SK-N-SH treated with all-trans-retinoic acid at 6 μM for 48 hours (cell line): ENCODE results near the gene KIFC3.

ENCODE experiments used
- ATAC-seq: fragments of 200-7000 bp; cut with Tn5 transposase; 3 replicates; pipeline ENCODE4 v1.9.1; 2020; ENCODE audit warnings: mild to moderate bottlenecking, moderate library complexity
- ARNTL ChIP-seq: fragments of 450-650 bp; formaldehyde crosslinking; IDR thresholded peaks from 2 replicates; pipeline ENCODE4 v1.5.0; 2020; ENCODE audit warnings: low read depth, mild to moderate bottlenecking, moderate library complexity, borderline replicate concordance
- BACH2 ChIP-seq: fragments of 250-450 bp; sonication (Bioruptor Pico); IDR thresholded peaks from 2 replicates; pipeline ENCODE4 v1.9.0; 2021; ENCODE audit warnings: mild to moderate bottlenecking, borderline replicate concordance
- CSDC2 ChIP-seq: fragments of 250-450 bp; sonication (Bioruptor Pico); IDR thresholded peaks from 2 replicates; pipeline ENCODE4 v1.5.0; 2020; ENCODE audit warnings: mild to moderate bottlenecking, moderate library complexity
- ESRRG ChIP-seq: fragments of 250-450 bp; sonication (Bioruptor Pico); IDR thresholded peaks from 2 replicates; pipeline ENCODE4 v1.6.1; 2021; ENCODE audit warnings: mild to moderate bottlenecking
- ISL1 ChIP-seq: fragments of 250-450 bp; sonication (Bioruptor Pico); IDR thresholded peaks from 2 replicates; pipeline ENCODE4 v2.1.2; 2022; ENCODE audit warnings: mild to moderate bottlenecking, moderate library complexity
- PPARA ChIP-seq: fragments of 250-450 bp; sonication (Bioruptor Pico); IDR thresholded peaks from 2 replicates; pipeline ENCODE4 v1.5.0; 2020; ENCODE audit warnings: mild to moderate bottlenecking, borderline replicate concordance
- TCF4 ChIP-seq: fragments of 250-450 bp; sonication (Bioruptor Pico); IDR thresholded peaks from 2 replicates; pipeline ENCODE4 v1.8.0; 2021; ENCODE audit warnings: mild to moderate bottlenecking, moderate library complexity, borderline replicate concordance
- TOX ChIP-seq: fragments of 250-450 bp; sonication (Bioruptor Pico); IDR thresholded peaks from 2 replicates; pipeline ENCODE4 v1.8.0; 2021; ENCODE audit warnings: mild to moderate bottlenecking, moderate library complexity, borderline replicate concordance
- ZFP30 ChIP-seq: fragments of 450-650 bp; formaldehyde crosslinking; IDR thresholded peaks from 2 replicates; pipeline ENCODE4 v1.5.0; 2022; ENCODE audit warnings: mild to moderate bottlenecking, moderate library complexity
- ZNF565 ChIP-seq: fragments of 450-650 bp; formaldehyde crosslinking; conservative IDR thresholded peaks from 2 replicates; pipeline ENCODE4 v1.5.0; 2020; ENCODE audit warnings: low read depth, mild to moderate bottlenecking, moderate library complexity
- ZNF8 ChIP-seq: fragments of 450-650 bp; formaldehyde crosslinking; IDR thresholded peaks from 2 replicates; pipeline ENCODE4 v1.5.0; 2020; ENCODE audit warnings: mild to moderate bottlenecking, moderate library complexity
- TF ChIP-seq, protein P1 (sequence below): fragments of 250-450 bp; sonication (Bioruptor Pico); IDR thresholded peaks from 2 replicates; pipeline ENCODE4 v1.5.1; 2021; ENCODE audit warnings: mild to moderate bottlenecking, moderate library complexity
- TF ChIP-seq, protein P2 (sequence below): fragments of 250-450 bp; sonication (Bioruptor Pico); IDR thresholded peaks from 2 replicates; pipeline ENCODE4 v1.5.1; 2020; ENCODE audit warnings: low read depth, mild to moderate bottlenecking, moderate library complexity
- TF ChIP-seq, protein P3 (sequence below): fragments of 250-450 bp; sonication (Bioruptor Pico); IDR thresholded peaks from 2 replicates; pipeline ENCODE4 v1.8.0; 2020; ENCODE audit warnings: mild to moderate bottlenecking, moderate library complexity, borderline replicate concordance
- TF ChIP-seq, protein P4 (sequence below): fragments of 250-450 bp; sonication (Bioruptor Pico); IDR thresholded peaks from 2 replicates; pipeline ENCODE4 v1.5.0; 2020; ENCODE audit warnings: mild to moderate bottlenecking, moderate library complexity

Gene KIFC3

DNA sequence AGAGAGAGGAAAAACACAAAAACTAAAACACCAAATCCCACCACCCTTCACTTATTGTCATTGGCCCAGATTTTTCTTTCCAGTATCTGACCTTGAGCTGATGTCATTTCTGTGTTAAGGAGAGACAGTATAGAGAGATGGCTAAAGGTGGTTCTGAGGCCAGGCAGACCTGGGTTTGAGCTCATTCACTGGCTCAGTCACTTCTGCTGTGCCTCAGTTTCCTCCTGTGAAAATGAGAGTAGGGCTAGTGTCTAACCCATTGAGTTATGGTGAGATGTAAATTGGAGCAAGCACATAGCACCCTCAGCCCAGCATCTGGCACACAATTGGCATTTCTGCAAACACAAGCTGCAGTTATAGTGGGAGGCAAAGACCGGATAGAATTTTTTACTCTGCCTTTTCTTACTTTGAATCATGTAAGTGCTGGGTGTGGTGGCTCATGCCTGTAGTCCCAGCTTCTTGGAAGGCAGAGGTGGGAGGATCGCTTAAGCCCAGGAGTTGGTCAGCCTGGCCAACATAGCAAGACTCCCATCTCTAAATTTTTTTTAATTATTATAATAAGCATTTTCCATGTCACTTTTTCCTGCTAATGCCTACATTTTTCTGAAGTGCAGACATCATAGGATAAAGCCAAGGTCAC, 6.4 kb upstream of the KIFC3 start (continued):
- TF ChIP-seq, protein P1, sequence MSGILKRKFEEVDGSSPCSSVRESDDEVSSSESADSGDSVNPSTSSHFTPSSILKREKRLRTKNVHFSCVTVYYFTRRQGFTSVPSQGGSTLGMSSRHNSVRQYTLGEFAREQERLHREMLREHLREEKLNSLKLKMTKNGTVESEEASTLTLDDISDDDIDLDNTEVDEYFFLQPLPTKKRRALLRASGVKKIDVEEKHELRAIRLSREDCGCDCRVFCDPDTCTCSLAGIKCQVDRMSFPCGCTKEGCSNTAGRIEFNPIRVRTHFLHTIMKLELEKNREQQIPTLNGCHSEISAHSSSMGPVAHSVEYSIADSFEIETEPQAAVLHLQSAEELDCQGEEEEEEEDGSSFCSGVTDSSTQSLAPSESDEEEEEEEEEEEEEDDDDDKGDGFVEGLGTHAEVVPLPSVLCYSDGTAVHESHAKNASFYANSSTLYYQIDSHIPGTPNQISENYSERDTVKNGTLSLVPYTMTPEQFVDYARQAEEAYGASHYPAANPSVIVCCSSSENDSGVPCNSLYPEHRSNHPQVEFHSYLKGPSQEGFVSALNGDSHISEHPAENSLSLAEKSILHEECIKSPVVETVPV (CRISPR knock-in tag) = no peak
- no peak for TF ChIP-seq PPARA
- TF ChIP-seq, protein P2, sequence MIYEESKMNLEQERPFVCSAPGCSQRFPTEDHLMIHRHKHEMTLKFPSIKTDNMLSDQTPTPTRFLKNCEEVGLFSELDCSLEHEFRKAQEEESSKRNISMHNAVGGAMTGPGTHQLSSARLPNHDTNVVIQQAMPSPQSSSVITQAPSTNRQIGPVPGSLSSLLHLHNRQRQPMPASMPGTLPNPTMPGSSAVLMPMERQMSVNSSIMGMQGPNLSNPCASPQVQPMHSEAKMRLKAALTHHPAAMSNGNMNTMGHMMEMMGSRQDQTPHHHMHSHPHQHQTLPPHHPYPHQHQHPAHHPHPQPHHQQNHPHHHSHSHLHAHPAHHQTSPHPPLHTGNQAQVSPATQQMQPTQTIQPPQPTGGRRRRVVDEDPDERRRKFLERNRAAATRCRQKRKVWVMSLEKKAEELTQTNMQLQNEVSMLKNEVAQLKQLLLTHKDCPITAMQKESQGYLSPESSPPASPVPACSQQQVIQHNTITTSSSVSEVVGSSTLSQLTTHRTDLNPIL = no peak
- TF ChIP-seq, all 23 proteins: peak for 0

DNA sequence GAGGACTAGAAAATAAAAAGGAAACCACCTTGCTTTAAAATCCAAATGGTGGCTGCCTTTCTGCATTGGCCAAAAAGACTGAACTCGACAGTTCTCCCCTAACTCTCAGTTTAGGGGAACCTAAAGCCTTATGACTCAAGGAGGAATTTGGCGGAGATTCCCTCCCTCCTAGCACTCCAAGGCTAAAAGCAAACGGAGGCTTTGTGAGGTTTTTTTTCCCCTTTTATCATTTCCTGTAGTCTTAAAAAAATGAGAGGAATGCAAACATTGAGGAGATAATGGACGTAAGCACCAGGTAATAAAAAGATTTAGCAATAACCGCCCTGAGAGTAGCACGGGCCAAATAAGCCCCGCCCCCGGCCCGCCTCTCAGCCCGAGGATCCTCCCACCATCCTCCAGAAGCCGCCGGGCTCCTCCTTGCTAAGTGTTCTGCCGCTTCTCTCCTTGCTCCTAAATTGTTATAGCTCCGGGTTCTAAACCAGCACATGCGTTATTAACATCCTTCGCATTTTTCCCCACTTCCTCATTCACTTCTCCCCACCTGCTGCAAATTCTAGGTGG, 5.8 kb upstream of the KIFC3 start:
- peak; percentile 97 for ATAC-seq
- TF ChIP-seq, protein P1 (CRISPR knock-in tag) = no peak
- TF ChIP-seq, protein P2 = no peak
- TF ChIP-seq ZFP30 = no peak
- TF ChIP-seq ESRRG (CRISPR knock-in tag) = no peak
- peak; percentile 68 for TF ChIP-seq ISL1 (CRISPR knock-in tag)
- TF ChIP-seq BACH2 (CRISPR knock-in tag) = no peak
- TF ChIP-seq, protein P3, sequence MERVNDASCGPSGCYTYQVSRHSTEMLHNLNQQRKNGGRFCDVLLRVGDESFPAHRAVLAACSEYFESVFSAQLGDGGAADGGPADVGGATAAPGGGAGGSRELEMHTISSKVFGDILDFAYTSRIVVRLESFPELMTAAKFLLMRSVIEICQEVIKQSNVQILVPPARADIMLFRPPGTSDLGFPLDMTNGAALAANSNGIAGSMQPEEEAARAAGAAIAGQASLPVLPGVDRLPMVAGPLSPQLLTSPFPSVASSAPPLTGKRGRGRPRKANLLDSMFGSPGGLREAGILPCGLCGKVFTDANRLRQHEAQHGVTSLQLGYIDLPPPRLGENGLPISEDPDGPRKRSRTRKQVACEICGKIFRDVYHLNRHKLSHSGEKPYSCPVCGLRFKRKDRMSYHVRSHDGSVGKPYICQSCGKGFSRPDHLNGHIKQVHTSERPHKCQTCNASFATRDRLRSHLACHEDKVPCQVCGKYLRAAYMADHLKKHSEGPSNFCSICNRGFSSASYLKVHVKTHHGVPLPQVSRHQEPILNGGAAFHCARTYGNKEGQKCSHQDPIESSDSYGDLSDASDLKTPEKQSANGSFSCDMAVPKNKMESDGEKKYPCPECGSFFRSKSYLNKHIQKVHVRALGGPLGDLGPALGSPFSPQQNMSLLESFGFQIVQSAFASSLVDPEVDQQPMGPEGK (CRISPR knock-in tag) = no peak

DNA sequence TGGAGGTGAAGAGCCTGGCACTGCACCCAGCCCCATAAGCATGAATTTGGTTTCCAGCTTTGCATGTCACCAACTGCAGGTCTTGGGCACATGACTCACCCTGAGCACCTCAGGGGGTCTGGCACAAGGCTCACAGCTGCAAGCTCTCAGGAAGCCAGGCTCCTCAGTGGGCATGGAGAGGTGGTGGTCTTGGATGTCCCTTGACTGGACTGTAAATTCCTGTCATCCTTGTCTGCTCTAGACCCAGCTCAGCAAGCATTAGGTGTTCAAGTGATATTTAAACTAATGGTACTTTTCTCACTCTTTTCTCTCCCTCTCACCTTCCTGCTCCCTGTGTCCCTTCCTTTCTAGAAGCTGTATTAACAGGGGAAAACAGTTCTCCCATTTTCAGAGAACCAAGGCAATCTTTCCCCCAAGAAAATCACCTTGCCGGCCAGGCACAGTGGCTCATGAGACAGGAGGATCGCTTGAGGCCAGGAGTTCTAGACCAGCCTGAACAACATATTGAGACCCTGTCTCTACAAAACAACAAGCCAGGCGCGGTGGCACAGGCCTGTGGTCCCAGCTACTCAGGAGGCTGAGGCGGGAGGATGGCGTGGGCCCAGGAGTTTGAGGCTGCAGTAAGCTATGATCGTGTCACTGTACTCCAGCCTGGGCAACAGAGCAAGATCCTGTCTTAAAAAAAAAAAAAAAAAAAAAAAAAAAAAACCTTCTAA, 5.1 kb upstream of the KIFC3 start:
- no peak for ATAC-seq

DNA sequence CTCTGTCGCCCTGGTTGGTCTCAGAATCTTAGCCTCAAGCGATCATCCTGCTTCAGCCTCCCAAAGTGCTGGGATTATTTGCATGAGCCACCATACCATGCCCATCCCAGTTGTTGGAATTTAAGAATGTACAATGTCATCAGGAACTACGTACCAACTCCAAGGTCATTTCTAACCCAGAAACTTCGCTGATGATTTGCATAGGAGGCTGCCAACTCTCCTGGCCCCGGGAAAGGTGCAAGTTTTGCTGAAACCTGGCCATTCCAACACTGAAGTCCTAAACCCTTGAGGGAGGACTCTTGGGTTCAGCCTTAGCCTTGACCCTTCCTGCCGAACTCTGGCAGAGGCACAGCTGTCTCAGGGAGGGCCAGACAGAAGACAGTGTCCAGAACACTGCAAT, 2.9 kb upstream of the KIFC3 start:
- ATAC-seq = no peak
- TF ChIP-seq ARNTL (CRISPR knock-in tag) (no peak), CSDC2 (CRISPR knock-in tag) (no peak), TOX (CRISPR knock-in tag) (no peak)
- TF ChIP-seq, protein P4, sequence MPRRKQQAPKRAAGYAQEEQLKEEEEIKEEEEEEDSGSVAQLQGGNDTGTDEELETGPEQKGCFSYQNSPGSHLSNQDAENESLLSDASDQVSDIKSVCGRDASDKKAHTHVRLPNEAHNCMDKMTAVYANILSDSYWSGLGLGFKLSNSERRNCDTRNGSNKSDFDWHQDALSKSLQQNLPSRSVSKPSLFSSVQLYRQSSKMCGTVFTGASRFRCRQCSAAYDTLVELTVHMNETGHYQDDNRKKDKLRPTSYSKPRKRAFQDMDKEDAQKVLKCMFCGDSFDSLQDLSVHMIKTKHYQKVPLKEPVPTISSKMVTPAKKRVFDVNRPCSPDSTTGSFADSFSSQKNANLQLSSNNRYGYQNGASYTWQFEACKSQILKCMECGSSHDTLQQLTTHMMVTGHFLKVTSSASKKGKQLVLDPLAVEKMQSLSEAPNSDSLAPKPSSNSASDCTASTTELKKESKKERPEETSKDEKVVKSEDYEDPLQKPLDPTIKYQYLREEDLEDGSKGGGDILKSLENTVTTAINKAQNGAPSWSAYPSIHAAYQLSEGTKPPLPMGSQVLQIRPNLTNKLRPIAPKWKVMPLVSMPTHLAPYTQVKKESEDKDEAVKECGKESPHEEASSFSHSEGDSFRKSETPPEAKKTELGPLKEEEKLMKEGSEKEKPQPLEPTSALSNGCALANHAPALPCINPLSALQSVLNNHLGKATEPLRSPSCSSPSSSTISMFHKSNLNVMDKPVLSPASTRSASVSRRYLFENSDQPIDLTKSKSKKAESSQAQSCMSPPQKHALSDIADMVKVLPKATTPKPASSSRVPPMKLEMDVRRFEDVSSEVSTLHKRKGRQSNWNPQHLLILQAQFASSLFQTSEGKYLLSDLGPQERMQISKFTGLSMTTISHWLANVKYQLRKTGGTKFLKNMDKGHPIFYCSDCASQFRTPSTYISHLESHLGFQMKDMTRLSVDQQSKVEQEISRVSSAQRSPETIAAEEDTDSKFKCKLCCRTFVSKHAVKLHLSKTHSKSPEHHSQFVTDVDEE (CRISPR knock-in tag) = no peak

More for the DNA sequence above, 5.1 kb upstream of the KIFC3 start:
- TF ChIP-seq ARNTL (CRISPR knock-in tag) = no peak
- TF ChIP-seq ZNF8 (CRISPR knock-in tag) = no peak
- no peak for TF ChIP-seq ZNF565
- TF ChIP-seq PPARA = no peak
- TF ChIP-seq TCF4 (CRISPR knock-in tag) = no peak
